ENCODE measurements around the gene KCNIP4. TPM values are rescaled to one million over a fixed set of nuclear protein-coding genes. Genes with fewer than 3 reads are reported as not detected.

KCNIP4 gene
- total and polyA plus RNA-seq, 2 donors from 2014 or later, result 9.8 to 43.9 TPM

DNA sequence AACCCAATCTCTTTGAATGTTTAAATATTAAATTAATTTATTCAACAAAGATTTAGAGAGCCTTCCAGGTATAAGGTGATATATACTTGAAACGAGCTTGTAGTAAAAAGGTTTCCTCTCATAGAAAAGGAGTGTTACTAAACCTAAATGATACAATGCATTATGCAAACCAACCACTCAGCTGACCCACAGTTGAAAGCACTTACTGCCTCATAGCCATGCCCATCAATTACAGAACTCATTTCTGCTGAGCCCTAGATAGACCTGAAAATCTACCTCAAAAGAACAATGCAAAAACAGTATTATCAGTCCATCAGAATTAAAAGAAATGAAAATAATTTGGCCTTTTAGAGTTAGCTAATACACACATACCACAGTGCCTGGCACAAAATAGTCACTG, 75.4 kb downstream of the KCNIP4 start:
- FAIRE-seq, result no peak
- Histone ChIP-seq H3K27me3 (ENCODE audit: control insufficient read depth, insufficient read depth, low read length) (no peaks in the 10 kb centered on the region), H3K9ac (ENCODE audit: low read length in 3 of 3) (no peak overlapping the region), H3K27ac (ENCODE audit: low read depth in 2 of 2, low read length in 2 of 2) (no peak overlapping the region), H3K4me3 (ENCODE audit: low read length in 3 of 3) (no peak overlapping the region), H3K4me1 (ENCODE audit: control insufficient read depth in 2 of 3, insufficient read depth in 2 of 3, low read depth in 1 of 3, low read length in 3 of 3) (no peaks in the 10 kb centered on the region), H3K36me3 (ENCODE audit: control insufficient read depth in 2 of 3, insufficient read depth in 3 of 3, low read length in 3 of 3) (no peaks in the 10 kb centered on the region), H3K9me3 (ENCODE audit: control insufficient read depth in 2 of 3, insufficient read depth in 1 of 3, low read length in 3 of 3) (no peaks in the 10 kb centered on the region)
- TF ChIP-seq, protein P1, sequence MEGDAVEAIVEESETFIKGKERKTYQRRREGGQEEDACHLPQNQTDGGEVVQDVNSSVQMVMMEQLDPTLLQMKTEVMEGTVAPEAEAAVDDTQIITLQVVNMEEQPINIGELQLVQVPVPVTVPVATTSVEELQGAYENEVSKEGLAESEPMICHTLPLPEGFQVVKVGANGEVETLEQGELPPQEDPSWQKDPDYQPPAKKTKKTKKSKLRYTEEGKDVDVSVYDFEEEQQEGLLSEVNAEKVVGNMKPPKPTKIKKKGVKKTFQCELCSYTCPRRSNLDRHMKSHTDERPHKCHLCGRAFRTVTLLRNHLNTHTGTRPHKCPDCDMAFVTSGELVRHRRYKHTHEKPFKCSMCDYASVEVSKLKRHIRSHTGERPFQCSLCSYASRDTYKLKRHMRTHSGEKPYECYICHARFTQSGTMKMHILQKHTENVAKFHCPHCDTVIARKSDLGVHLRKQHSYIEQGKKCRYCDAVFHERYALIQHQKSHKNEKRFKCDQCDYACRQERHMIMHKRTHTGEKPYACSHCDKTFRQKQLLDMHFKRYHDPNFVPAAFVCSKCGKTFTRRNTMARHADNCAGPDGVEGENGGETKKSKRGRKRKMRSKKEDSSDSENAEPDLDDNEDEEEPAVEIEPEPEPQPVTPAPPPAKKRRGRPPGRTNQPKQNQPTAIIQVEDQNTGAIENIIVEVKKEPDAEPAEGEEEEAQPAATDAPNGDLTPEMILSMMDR (IDR thresholded peaks at IDR 0.05; ENCODE audit: borderline replicate concordance, extremely low read depth, insufficient read depth), result no peak
- intact Hi-C loops (cut with DNase I), result no loop called here
- no peak for DNase-seq

DNA sequence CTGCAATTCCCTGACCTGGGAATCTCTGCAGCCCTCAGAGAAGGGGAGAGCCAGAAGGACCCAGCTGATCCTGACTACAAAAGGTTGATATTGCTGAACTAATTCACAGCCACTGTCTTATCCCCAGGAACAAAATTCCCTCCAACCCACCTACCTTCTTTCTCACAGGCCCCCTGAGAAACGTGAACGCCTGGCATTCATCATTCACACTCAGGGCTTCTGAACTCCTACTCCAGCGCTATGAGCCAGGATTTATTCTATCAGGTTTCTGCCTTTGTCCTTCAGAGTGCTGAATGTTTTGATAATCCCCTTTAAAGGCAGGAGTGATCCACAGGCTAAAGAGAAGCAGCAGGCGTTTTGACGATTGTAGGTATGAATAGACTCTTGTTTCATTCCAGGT, 76.5 kb downstream of the KCNIP4 start:
- Histone ChIP-seq H3K9me3 (ENCODE audit: control insufficient read depth in 2 of 3, insufficient read depth in 1 of 3, low read length in 3 of 3) (no peaks in the 10 kb centered on the region), H3K36me3 (ENCODE audit: control insufficient read depth in 2 of 3, insufficient read depth in 3 of 3, low read length in 3 of 3) (no peaks in the 10 kb centered on the region), H3K9ac (ENCODE audit: low read length in 3 of 3) (no peak overlapping the region), H3K27me3 (ENCODE audit: control insufficient read depth, insufficient read depth, low read length) (no peaks in the 10 kb centered on the region), H3K4me1 (ENCODE audit: control insufficient read depth in 2 of 3, insufficient read depth in 2 of 3, low read depth in 1 of 3, low read length in 3 of 3) (no peaks in the 10 kb centered on the region), H3K4me3 (ENCODE audit: low read length in 3 of 3) (no peak overlapping the region), H3K27ac (ENCODE audit: low read depth in 2 of 2, low read length in 2 of 2) (no peak overlapping the region)
- TF ChIP-seq, protein P1 (IDR thresholded peaks at IDR 0.05; ENCODE audit: borderline replicate concordance, extremely low read depth, insufficient read depth), result no peak
- intact Hi-C loops (cut with DNase I), result no loop called here
- no peak for DNase-seq
- no peak for FAIRE-seq

DNA sequence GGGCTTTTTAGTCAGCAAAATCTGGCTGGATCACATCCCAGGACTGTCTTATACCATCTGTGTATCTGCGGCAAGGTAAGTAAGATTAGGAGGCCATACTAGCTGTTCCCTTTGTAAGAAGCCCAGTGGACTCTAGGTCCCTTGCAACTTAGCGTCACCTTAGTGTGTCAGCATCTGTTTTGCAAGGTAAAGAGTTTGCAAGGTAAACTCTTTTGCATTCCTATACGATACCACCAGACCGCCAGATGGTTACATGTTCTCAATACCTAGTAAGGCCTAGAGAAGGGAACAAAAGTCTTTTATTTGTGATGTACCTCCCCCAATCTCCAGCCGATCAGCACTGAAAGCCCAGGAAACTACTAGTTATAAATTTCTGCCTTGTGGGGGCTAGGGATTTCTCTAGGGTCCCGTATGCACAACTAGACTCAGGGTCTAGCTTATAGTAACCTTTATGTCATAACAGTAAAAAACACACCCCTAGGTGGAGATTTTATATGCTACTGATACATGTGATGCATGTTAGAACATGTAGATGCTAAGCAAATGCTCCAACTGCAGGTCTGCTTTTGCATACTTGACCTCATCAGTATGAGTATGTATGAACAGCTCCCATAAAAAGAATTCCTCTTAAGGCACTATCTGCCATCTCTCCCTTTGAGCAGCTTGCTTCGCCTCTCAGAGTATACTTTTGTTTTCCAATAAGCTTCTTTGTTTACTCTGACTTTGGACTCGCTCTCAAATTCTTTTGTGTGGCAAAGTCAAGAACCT, 78.4 kb downstream of the KCNIP4 start:
- intact Hi-C loops (cut with DNase I), result no loop called here
- H3K9ac ChIP-seq (ENCODE audit: low read length in 3 of 3), result no peak overlapping the region
- TF ChIP-seq, protein P1 (IDR thresholded peaks at IDR 0.05; ENCODE audit: borderline replicate concordance, extremely low read depth, insufficient read depth), result no peak
- H3K27me3 ChIP-seq (ENCODE audit: control insufficient read depth, insufficient read depth, low read length), result no peaks in the 10 kb centered on the region
- H3K4me3 ChIP-seq (ENCODE audit: low read length in 3 of 3), result no peak overlapping the region
- FAIRE-seq (no peak), DNase-seq (no peak)
- no peaks in the 10 kb centered on the region for H3K4me1 ChIP-seq (ENCODE audit: control insufficient read depth in 2 of 3, insufficient read depth in 2 of 3, low read depth in 1 of 3, low read length in 3 of 3)
- H3K27ac ChIP-seq (ENCODE audit: low read depth in 2 of 2, low read length in 2 of 2), result no peak overlapping the region
- H3K36me3 ChIP-seq (ENCODE audit: control insufficient read depth in 2 of 3, insufficient read depth in 3 of 3, low read length in 3 of 3), result no peaks in the 10 kb centered on the region
- H3K9me3 ChIP-seq (ENCODE audit: control insufficient read depth in 2 of 3, insufficient read depth in 1 of 3, low read length in 3 of 3), result no peaks in the 10 kb centered on the region

Data from kidney (tissue), 14 donors.